Measurements from ENCODE around the gene SPANXA2. TPM values are rescaled to one million over a fixed set of nuclear protein-coding genes. Genes with fewer than 3 reads are reported as not detected.

Gene SPANXA2
- total and polyA plus RNA-seq, 2 of the 4 experiments (the other 2 are of a cell fraction), result not detected

Other genes with a start within 250 kb of the SPANXA2 start
- gene SPANXA1, start 5.0 kb upstream of the SPANXA2 start, total RNA-seq (2012; rRNA removed), result not detected in 2 replicates
- not detected in 2 replicates for gene SPANXA1, start 5.0 kb upstream of the SPANXA2 start, polyA plus RNA-seq (2012; rRNA removed)
- not detected in 2 replicates for gene SPANXD, start 109.0 kb downstream of the SPANXA2 start, total RNA-seq (2012; rRNA removed)
- not detected in 2 replicates for gene SPANXD, start 109.0 kb downstream of the SPANXA2 start, polyA plus RNA-seq (2012; rRNA removed)
- not detected in 2 replicates for gene MAGEC3, start 248.6 kb downstream of the SPANXA2 start, total RNA-seq (2012; rRNA removed)
- gene MAGEC3, start 248.6 kb downstream of the SPANXA2 start, polyA plus RNA-seq (2012; rRNA removed), result not detected in 2 replicates